WTC11 (cell line): ENCODE measurements around the gene DNAJC7.

Source experiments
- CTCF ChIP-seq: fragments of 200-600 bp; IDR thresholded peaks from 2 replicates; pipeline ENCODE4 v1.8.0; 2022; ENCODE audit warnings: antibody characterized with exemption
- FOXP4 ChIP-seq: sonication (generic); formaldehyde crosslinking; IDR thresholded peaks from 2 replicates; pipeline ENCODE4 v1.8.0; 2022; ENCODE audit warnings: mild to moderate bottlenecking, missing genetic modification reagents
- MXD4 ChIP-seq: fragments of 250-450 bp; sonication (Bioruptor Pico); IDR thresholded peaks from 2 replicates; pipeline ENCODE4 v1.8.0; 2021; ENCODE audit warnings: mild to moderate bottlenecking, moderate library complexity, borderline replicate concordance

DNA sequence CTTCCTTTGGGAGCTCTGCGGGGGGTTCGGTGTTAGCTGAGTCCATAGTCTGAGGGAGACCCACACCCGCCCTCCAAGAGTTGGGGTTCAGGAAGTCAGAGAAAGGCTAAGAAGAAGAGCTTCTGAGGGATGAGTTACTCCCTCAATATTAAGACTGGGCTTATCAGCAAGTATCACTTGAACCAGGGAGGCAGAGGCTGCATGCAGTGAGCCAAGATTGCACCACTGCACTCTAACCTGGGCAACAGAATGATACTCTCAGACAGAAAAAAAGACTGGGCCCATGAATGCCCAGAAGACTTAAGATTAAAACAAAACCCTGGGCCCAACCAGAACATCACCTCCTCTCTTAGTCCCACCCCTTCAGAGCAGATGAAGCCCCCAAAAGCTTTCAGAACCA lies 8.7 kb upstream of the DNAJC7 start:
- TF ChIP-seq MXD4 (no peak), FOXP4 (CRISPR knock-in tag) (no peak), CTCF (no peak)
